COLO668 (cell line): Measurements from ENCODE around the gene TULP4.
"Not testable (repeated sequence)": the region's sequence is repeated elsewhere in the genome, so short reads cannot be mapped to it uniquely, and the experiment has no call there.

Source experiments
- DNase-seq: peaks from one replicate; lab custom pipeline; 2025; ENCODE audit not compliant: unreplicated experiment; lab: John Stamatoyannopoulos, UW

TULP4 gene

GRCh38 chr6:158552055-158552795, 240.0 kb downstream of the TULP4 start:
- no peak for DNase-seq

- DNase-seq, result no peak
Measured at GRCh38 chr6:158552796-158553138, 240.5 kb downstream of the TULP4 start.

- DNase-seq, result no peak
Measured at GRCh38 chr6:158554611-158555361, 242.5 kb downstream of the TULP4 start.

GRCh38 chr6:158556113-158556512, 243.8 kb downstream of the TULP4 start:
- no peak for DNase-seq

- DNase-seq, result not testable (repeated sequence)
Measured at GRCh38 chr6:158557110-158557509, 244.8 kb downstream of the TULP4 start.

- no peak for DNase-seq
Measured at GRCh38 chr6:158557927-158558326, 245.7 kb downstream of the TULP4 start.

GRCh38 chr6:158558415-158559306, 246.4 kb downstream of the TULP4 start:
- DNase-seq, result no peak

- no peak for DNase-seq
Measured at GRCh38 chr6:158559338-158559894, 247.2 kb downstream of the TULP4 start.

GRCh38 chr6:158559895-158560835, 247.9 kb downstream of the TULP4 start, which contains the start of gene TMEM181:
TMEM181 (plus strand) TSS chr6:158560091; CDS start chr6:158560225, 134 bp downstream.
- peak; percentile 90 for DNase-seq

- DNase-seq, result peak; percentile 25
Measured at GRCh38 chr6:158560836-158561320, 248.6 kb downstream of the TULP4 start.
